RWPE1 (cell line): ENCODE measurements around the gene ANKRD27.

Source experiments
- CTCF ChIA-PET: fragments of 350-600 bp; sonication (Branson Sonifier 250); formaldehyde crosslinking; extraction: SDS; loops from one replicate; lab custom pipeline; 2021; lab: Yijun Ruan, JAX
- POLR2A ChIA-PET: fragments of 400-600 bp; formaldehyde crosslinking; extraction: SDS; loops from one replicate; lab custom pipeline; 2020; ENCODE audit warnings: antibody characterized with exemption; ENCODE audit not compliant: low non-redundant PET; lab: Yijun Ruan, JAX
- DNase-seq: peaks from one replicate; pipeline ENCODE4 v3.0.0; 2012; ENCODE audit warnings: low spot score
- H3K27ac ChIP-seq: fragments of 450-650 bp; 2 replicates; pipeline ENCODE4 v1.5.1; 2017
- TF ChIP-seq, protein P1 (sequence below): fragments of 450-650 bp; conservative IDR thresholded peaks from 2 replicates; pipeline ENCODE4 v1.5.1; 2017; ENCODE audit warnings: low read depth, mild to moderate bottlenecking

Gene ANKRD27

GRCh38 chr19:32651729-32652140 lies 23.2 kb downstream of the ANKRD27 start:
- CTCF ChIA-PET = interaction anchor here (0.8 kb wide), 1 partner anchor 1207 kb away, joined by 4 read pairs; no protein-coding TSS in a partner anchor
- no peak for DNase-seq
- TF ChIP-seq, protein P1, sequence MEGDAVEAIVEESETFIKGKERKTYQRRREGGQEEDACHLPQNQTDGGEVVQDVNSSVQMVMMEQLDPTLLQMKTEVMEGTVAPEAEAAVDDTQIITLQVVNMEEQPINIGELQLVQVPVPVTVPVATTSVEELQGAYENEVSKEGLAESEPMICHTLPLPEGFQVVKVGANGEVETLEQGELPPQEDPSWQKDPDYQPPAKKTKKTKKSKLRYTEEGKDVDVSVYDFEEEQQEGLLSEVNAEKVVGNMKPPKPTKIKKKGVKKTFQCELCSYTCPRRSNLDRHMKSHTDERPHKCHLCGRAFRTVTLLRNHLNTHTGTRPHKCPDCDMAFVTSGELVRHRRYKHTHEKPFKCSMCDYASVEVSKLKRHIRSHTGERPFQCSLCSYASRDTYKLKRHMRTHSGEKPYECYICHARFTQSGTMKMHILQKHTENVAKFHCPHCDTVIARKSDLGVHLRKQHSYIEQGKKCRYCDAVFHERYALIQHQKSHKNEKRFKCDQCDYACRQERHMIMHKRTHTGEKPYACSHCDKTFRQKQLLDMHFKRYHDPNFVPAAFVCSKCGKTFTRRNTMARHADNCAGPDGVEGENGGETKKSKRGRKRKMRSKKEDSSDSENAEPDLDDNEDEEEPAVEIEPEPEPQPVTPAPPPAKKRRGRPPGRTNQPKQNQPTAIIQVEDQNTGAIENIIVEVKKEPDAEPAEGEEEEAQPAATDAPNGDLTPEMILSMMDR = no peak
- POLR2A ChIA-PET = no interaction called here
- no peak overlapping the region for H3K27ac ChIP-seq

- CTCF ChIA-PET = no interaction called here
- POLR2A ChIA-PET = no interaction called here
- TF ChIP-seq, protein P1 = no peak
These were observed 24.3 kb downstream of the ANKRD27 start for GRCh38 chr19:32650671-32651070.

DNA sequence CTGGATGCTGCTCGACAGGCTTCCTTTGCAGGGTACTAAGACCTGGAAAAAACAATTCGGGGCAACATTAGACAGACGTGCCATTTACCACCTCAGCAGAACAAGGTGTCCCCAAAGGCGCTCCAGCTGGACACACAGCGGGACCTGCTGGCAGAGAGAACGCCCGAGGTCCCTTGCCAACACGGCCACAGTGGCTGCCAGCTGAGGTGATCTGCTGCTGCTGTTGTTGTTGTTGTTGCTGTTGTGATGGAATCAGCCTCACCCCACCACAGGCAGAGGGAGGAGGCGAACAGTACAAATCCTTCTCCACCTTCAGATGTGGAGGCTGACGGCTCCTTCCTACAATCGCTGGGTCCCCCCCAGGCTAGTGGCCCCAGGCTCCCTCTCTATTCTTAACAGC lies 25.2 kb downstream of the ANKRD27 start:
- TF ChIP-seq, protein P1 = no peak
- H3K27ac ChIP-seq = no peak overlapping the region
- ChIA-PET CTCF (no interaction called here), POLR2A (no interaction called here)
- DNase-seq = no peak

More at GRCh38 chr19:32650671-32651070, 24.3 kb downstream of the ANKRD27 start:
- H3K27ac ChIP-seq = no peak overlapping the region
- DNase-seq = no peak

DNA sequence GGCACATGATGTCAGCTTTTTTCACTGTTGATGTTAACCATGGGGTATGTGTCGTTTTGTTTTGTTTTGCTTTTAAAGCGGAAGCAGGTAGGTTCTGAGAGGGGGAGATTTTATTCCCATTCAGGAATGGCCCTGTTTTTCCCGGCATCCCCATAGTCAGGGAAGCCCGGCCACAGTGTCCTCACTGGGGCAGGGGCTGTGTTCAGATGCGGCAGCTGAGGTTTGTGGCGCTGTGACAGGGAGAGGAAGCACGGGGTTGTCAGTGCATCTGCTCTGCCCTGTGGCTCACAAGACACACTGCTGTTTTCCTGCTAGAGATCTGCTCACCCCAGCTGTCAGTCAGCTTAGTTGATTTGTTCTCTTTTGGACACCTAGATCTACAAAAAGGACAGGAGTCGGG lies 27.6 kb downstream of the ANKRD27 start:
- H3K27ac ChIP-seq = no peak overlapping the region
- ChIA-PET CTCF (no interaction called here), POLR2A (no interaction called here)
- TF ChIP-seq, protein P1 = no peak
- DNase-seq = no peak

DNA sequence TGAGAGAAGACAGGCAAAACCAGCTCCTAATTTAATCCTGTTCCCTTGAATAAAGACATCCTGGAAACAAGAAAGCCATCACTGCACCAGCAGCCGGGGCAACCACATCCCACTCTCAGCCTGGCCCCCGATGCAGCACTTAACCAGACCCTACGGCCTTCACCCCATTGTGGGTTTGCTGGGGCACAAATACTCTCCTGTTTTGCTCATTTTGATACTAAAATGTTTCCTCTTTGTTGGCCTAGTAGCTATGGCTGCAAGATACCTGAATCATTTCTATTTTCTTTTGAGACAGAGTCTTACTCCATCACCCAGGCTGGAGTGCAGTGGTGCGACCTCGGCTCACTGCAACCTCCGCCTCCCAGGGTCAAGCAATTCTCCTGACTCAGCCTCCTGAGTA lies 28.4 kb downstream of the ANKRD27 start:
- CTCF ChIA-PET = interaction anchor here (0.5 to 0.6 kb wide), 2 partner anchors 331 to 1423 kb away, joined by 3 read pairs; no protein-coding TSS in a partner anchor
- POLR2A ChIA-PET = interaction anchor here (0.6 kb wide), 1 partner anchor 461 kb away, joined by 3 read pairs; no protein-coding TSS in a partner anchor
- DNase-seq = no peak
- H3K27ac ChIP-seq = 0 out of 2 replicates have a peak overlapping the region, but pooled peaks have one; percentile 5
- TF ChIP-seq, protein P1 = no peak

DNA sequence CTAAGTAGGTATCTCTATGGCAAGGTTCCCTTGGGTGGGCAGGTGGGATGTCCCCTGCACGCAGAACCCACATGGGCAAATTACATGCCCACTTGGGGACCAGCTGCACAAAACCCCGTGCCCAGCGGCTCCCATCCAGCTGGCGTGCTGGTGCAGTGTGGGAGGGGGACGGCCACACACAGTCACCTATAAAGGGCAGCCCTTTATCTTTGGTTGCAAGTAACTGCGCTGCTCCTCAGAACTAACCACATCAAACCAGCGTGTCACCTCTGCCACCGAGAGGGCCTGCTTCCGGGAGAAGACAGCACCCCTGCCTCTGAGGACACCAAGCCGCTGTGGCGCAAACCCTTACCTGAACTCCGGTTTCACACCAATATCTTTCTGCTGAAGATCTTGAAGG lies 32.2 kb downstream of the ANKRD27 start:
- CTCF ChIA-PET = no interaction called here
- no peak for DNase-seq
- H3K27ac ChIP-seq = no peak overlapping the region
- TF ChIP-seq, protein P1 = no peak
- POLR2A ChIA-PET = no interaction called here
